Stimulated activated CD8-positive, alpha-beta memory T cell treated with anti-CD3 and anti-CD28 coated beads, Interleukin-7, amount 100 ng/mL, for 48 hours (primary cell): ENCODE data around the gene SMAD3.
"Not testable (repeated sequence)": the region's sequence is repeated elsewhere in the genome, so short reads cannot be mapped to it uniquely, and the experiment has no call there.

ENCODE experiments used
- DNase-seq, 2 donors: peaks; one replicate each; pipeline ENCODE4 v3.0.0-alpha.2; 2020; ENCODE audit warnings: low read depth in 1 of 2; ENCODE audit errors: extremely low read depth in 1 of 2

Gene SMAD3

GRCh38 chr15:67107014-67107812 lies 41.8 kb downstream of the SMAD3 start:
- DNase-seq = no peak

- no peak for DNase-seq
Measured at GRCh38 chr15:67108122-67108961, 42.9 kb downstream of the SMAD3 start.

- no peak for DNase-seq
Measured at GRCh38 chr15:67109141-67110034, 44.0 kb downstream of the SMAD3 start.

- no peak for DNase-seq
Measured at GRCh38 chr15:67110361-67110781, 45.0 kb downstream of the SMAD3 start.

GRCh38 chr15:67110958-67111864 lies 45.8 kb downstream of the SMAD3 start:
- DNase-seq = no peak

GRCh38 chr15:67114046-67114445 lies 48.6 kb downstream of the SMAD3 start:
- DNase-seq = no peak

GRCh38 chr15:67114846-67115585 lies 49.6 kb downstream of the SMAD3 start:
- no peak for DNase-seq

GRCh38 chr15:67115586-67115969 lies 50.2 kb downstream of the SMAD3 start:
- DNase-seq = no peak

- no peak for DNase-seq
Measured at GRCh38 chr15:67116742-67117141, 51.3 kb downstream of the SMAD3 start.

- DNase-seq = no peak
Measured at GRCh38 chr15:67117370-67117769, 52.0 kb downstream of the SMAD3 start.

- no peak for DNase-seq
Measured at GRCh38 chr15:67118808-67119207, 53.4 kb downstream of the SMAD3 start.

- no peak for DNase-seq
Measured at GRCh38 chr15:67119238-67119846, 53.9 kb downstream of the SMAD3 start.

- no peak for DNase-seq
Measured at GRCh38 chr15:67120009-67120838, 54.8 kb downstream of the SMAD3 start.

GRCh38 chr15:67120839-67121643 lies 55.6 kb downstream of the SMAD3 start:
- DNase-seq = peak; percentile 79 to 85

- DNase-seq = no peak
Measured at GRCh38 chr15:67121644-67122605, 56.5 kb downstream of the SMAD3 start.

GRCh38 chr15:67122816-67123215 lies 57.4 kb downstream of the SMAD3 start:
- not testable (repeated sequence) for DNase-seq
